Measurements from ENCODE around the gene GATA6. TPM values are rescaled to one million over a fixed set of nuclear protein-coding genes. Genes with fewer than 3 reads are reported as not detected.
A peak's percentile ranks its signal among the peaks of the same experiment; 100 is the strongest.

GATA6 gene
- total RNA-seq, 2 donors from 2014 or later: not detected

- Mint-ChIP-seq H3K4me3 (no peak overlapping the region), H3K27me3 (peaks cover 41 to 61% of the 10 kb centered on the region in 2 donors), H3K27ac (no peak overlapping the region), H3K9me3 (no peaks in the 10 kb centered on the region), H3K4me1 (ENCODE audit: low read depth in 2 of 2) (no peaks in the 10 kb centered on the region), H3K36me3 (no peaks in the 10 kb centered on the region)
- ATAC-seq: no peak
- DNase-seq (ENCODE audit: low spot score): no peak
These were observed 10.4 kb upstream of the GATA6 start for GRCh38 chr18:22159014-22159413.

GRCh38 chr18:22161090-22161489 is 8.3 kb upstream of the GATA6 start:
- DNase-seq (ENCODE audit: low spot score) (no peak), ATAC-seq (no peak)
- peaks cover 42 to 59% of the 10 kb centered on the region in 2 donors for H3K27me3 Mint-ChIP-seq
- no peak overlapping the region for H3K27ac Mint-ChIP-seq
- H3K4me3 Mint-ChIP-seq: no peak overlapping the region
- H3K4me1 Mint-ChIP-seq (ENCODE audit: low read depth in 2 of 2): peaks cover 1 to 3% of the 10 kb centered on the region in 2 donors
- H3K36me3 Mint-ChIP-seq: no peaks in the 10 kb centered on the region
- no peaks in the 10 kb centered on the region for H3K9me3 Mint-ChIP-seq

GRCh38 chr18:22163416-22164161 is 5.8 kb upstream of the GATA6 start:
- H3K4me1 Mint-ChIP-seq (ENCODE audit: low read depth in 2 of 2): peaks cover 10 to 12% of the 10 kb centered on the region in 2 donors
- ATAC-seq (no peak), DNase-seq (ENCODE audit: low spot score) (no peak)
- H3K36me3 Mint-ChIP-seq: no peaks in the 10 kb centered on the region
- H3K27ac Mint-ChIP-seq: no peak overlapping the region
- H3K27me3 Mint-ChIP-seq: peaks cover 42 to 63% of the 10 kb centered on the region in 2 donors
- H3K4me3 Mint-ChIP-seq: no peak overlapping the region
- H3K9me3 Mint-ChIP-seq: no peaks in the 10 kb centered on the region

GRCh38 chr18:22164337-22165048 is 4.9 kb upstream of the GATA6 start:
- Mint-ChIP-seq H3K4me1 (ENCODE audit: low read depth in 2 of 2) (peaks cover 10 to 15% of the 10 kb centered on the region in 2 donors), H3K27ac (no peak overlapping the region), H3K9me3 (no peaks in the 10 kb centered on the region), H3K4me3 (no peak overlapping the region), H3K36me3 (no peaks in the 10 kb centered on the region), H3K27me3 (peaks cover 36 to 56% of the 10 kb centered on the region in 2 donors)
- DNase-seq (ENCODE audit: low spot score) (no peak), ATAC-seq (no peak)

GRCh38 chr18:22165049-22165602 is 4.3 kb upstream of the GATA6 start:
- H3K27ac Mint-ChIP-seq: no peak overlapping the region
- ATAC-seq: no peak
- peak overlapping the region; percentile 61 for H3K4me3 Mint-ChIP-seq
- DNase-seq (ENCODE audit: low spot score): no peak
- no peaks in the 10 kb centered on the region for H3K9me3 Mint-ChIP-seq
- H3K36me3 Mint-ChIP-seq: no peaks in the 10 kb centered on the region
- H3K27me3 Mint-ChIP-seq: peaks cover 41 to 62% of the 10 kb centered on the region in 2 donors
- H3K4me1 Mint-ChIP-seq (ENCODE audit: low read depth in 2 of 2): peaks cover 11 to 21% of the 10 kb centered on the region in 2 donors

GRCh38 chr18:22165603-22166068 is 3.8 kb upstream of the GATA6 start:
- peaks cover 16 to 26% of the 10 kb centered on the region in 2 donors for H3K4me1 Mint-ChIP-seq (ENCODE audit: low read depth in 2 of 2)
- H3K27me3 Mint-ChIP-seq: peaks cover 43 to 65% of the 10 kb centered on the region in 2 donors
- ATAC-seq (no peak), DNase-seq (ENCODE audit: low spot score) (no peak)
- no peaks in the 10 kb centered on the region for H3K36me3 Mint-ChIP-seq
- H3K4me3 Mint-ChIP-seq: peak overlapping the region; percentile 34
- no peaks in the 10 kb centered on the region for H3K9me3 Mint-ChIP-seq
- H3K27ac Mint-ChIP-seq: no peak overlapping the region

- H3K27ac Mint-ChIP-seq: peak overlapping the region in 1 of 2 donors; percentile 39
- H3K4me3 Mint-ChIP-seq: peak overlapping the region; percentile 34
These were observed 3.1 kb upstream of the GATA6 start for GRCh38 chr18:22166069-22166950.

GRCh38 chr18:22167091-22167470 is 2.3 kb upstream of the GATA6 start:
- Mint-ChIP-seq H3K27me3 (peaks cover 41 to 52% of the 10 kb centered on the region in 2 donors), H3K9me3 (no peaks in the 10 kb centered on the region), H3K36me3 (no peaks in the 10 kb centered on the region), H3K4me1 (ENCODE audit: low read depth in 2 of 2) (peaks cover 16 to 26% of the 10 kb centered on the region in 2 donors), H3K27ac (no peak overlapping the region), H3K4me3 (peak overlapping the region; percentile 66)
- DNase-seq (ENCODE audit: low spot score) (no peak), ATAC-seq (no peak)

More at GRCh38 chr18:22166069-22166950, 3.1 kb upstream of the GATA6 start:
- no peaks in the 10 kb centered on the region for H3K36me3 Mint-ChIP-seq
- no peaks in the 10 kb centered on the region for H3K9me3 Mint-ChIP-seq
- peaks cover 44 to 60% of the 10 kb centered on the region in 2 donors for H3K27me3 Mint-ChIP-seq
- ATAC-seq (no peak), DNase-seq (ENCODE audit: low spot score) (no peak)
- peaks cover 16 to 26% of the 10 kb centered on the region in 2 donors for H3K4me1 Mint-ChIP-seq (ENCODE audit: low read depth in 2 of 2)

GRCh38 chr18:22167471-22168241 is 1.7 kb upstream of the GATA6 start:
- Mint-ChIP-seq H3K9me3 (no peaks in the 10 kb centered on the region), H3K4me3 (peak overlapping the region; percentile 66), H3K4me1 (ENCODE audit: low read depth in 2 of 2) (peaks cover 16 to 26% of the 10 kb centered on the region in 2 donors), H3K36me3 (no peaks in the 10 kb centered on the region), H3K27me3 (peaks cover 42 to 47% of the 10 kb centered on the region in 2 donors), H3K27ac (peak overlapping the region in 1 of 2 donors; percentile 35)
- ATAC-seq (no peak), DNase-seq (ENCODE audit: low spot score) (no peak)

- H3K27me3 Mint-ChIP-seq: peaks cover 41 to 44% of the 10 kb centered on the region in 2 donors
- H3K27ac Mint-ChIP-seq: no peak overlapping the region
- H3K4me1 Mint-ChIP-seq (ENCODE audit: low read depth in 2 of 2): peaks cover 16 to 26% of the 10 kb centered on the region in 2 donors
- no peak for DNase-seq (ENCODE audit: low spot score)
- H3K36me3 Mint-ChIP-seq: no peaks in the 10 kb centered on the region
- no peak for ATAC-seq
- peak overlapping the region; percentile 66 for H3K4me3 Mint-ChIP-seq
- no peaks in the 10 kb centered on the region for H3K9me3 Mint-ChIP-seq
These were observed 948 bp upstream of the GATA6 start for GRCh38 chr18:22168360-22168921.

GRCh38 chr18:22169889-22170420 is 566 bp downstream of the GATA6 start:
- H3K4me3 Mint-ChIP-seq: peak overlapping the region; percentile 96
- no peak overlapping the region for H3K27ac Mint-ChIP-seq
- H3K27me3 Mint-ChIP-seq: peaks cover 43 to 46% of the 10 kb centered on the region in 2 donors
- no peak for DNase-seq (ENCODE audit: low spot score)
- H3K4me1 Mint-ChIP-seq (ENCODE audit: low read depth in 2 of 2): peaks cover 16 to 26% of the 10 kb centered on the region in 2 donors
- H3K36me3 Mint-ChIP-seq: no peaks in the 10 kb centered on the region
- ATAC-seq: peak; percentile 13 to 52
- no peaks in the 10 kb centered on the region for H3K9me3 Mint-ChIP-seq

All from natural killer cell treated with Interleukin-12 subunit alpha and Interleukin-12 subunit beta and Interleukin-15 and Interleukin-18, amount 100 ng/mL, for 72 hours (primary cell).